CD1c-positive myeloid dendritic cell (primary cell): ENCODE data around the gene CEACAM20.
"Not testable (repeated sequence)": the region's sequence is repeated elsewhere in the genome, so short reads cannot be mapped to it uniquely, and the experiment has no call there.

Source experiments
- DNase-seq: peaks from one replicate; pipeline ENCODE4 v3.0.0-alpha.2; 2016; ENCODE audit errors: extremely low spot score

CEACAM20 gene

DNA sequence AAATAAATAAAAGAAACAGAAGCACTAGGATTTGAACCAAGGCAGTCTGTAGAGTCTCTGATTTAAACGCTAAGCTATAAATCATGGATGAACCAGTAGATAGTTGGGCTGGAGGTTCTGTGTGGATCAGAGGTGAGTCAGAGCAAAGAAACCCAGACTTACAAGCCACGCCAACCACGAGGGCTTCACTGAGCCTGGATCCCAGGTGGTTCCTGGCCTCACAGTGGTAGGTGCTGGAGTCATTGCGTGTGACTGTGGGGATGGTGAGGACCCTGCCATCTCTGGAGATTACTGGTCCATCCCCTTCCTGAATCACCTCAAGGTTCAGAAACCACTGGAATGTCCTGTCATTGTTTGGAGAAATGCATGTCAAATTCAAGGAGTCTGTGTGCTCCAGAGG, 19.3 kb upstream of the CEACAM20 start:
- DNase-seq: no peak

DNA sequence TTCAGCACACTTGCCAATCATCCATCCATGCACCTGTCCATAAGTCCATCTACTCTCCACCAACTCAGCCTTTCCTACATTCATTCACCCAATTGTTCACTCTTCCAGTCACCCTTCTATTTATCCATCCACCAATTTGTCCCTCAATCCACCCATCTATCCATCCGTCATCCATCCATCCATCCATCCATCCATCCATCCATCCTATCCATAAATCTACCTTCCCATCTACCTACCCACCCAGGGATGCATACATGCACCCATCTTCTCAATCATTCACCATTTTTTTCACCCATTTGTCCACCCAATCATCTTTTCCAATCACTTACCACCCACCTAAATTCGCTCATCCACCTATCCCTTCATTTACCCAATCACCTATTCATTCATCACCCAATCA, 14.6 kb upstream of the CEACAM20 start:
- DNase-seq: no peak

DNA sequence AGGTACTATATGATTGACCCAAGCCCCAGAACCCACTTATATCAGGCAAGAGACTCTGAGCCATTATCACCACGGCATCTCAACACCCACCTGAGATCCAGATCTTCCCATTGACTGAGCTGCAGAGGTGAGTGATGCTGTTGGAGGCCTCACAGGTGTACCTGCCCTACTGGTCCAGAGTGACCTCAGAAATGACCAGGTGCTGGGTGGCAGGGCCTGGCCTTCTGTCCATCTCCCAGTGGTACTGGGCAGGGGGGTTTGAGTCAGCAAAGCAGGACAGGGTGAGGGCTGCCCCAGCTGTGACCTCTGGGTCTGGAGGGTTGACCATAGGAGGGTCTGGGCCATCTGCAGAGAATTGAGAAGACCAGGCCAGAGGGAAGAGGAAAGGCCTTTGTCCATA, 13.2 kb upstream of the CEACAM20 start:
- DNase-seq: no peak

DNA sequence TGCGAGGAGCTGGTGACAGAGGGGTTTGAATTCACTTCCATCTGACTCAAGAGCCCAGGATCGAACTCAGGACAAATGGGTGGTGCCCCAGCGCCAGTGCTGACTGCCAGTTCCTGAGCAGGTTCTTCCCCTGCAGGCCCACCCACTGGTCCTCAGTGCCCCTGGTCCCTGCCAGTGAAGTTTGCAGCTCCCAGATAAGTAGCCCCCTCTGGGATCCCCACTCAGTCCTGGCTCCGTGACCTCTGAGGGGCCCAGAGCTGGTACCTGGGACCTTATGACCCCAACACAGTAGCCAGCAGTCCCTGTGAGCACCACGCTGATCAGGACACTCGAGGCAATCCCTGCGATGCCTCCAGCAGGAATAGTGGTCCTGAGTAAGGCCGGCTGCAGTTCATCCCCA, 11.3 kb upstream of the CEACAM20 start:
- no peak for DNase-seq

DNA sequence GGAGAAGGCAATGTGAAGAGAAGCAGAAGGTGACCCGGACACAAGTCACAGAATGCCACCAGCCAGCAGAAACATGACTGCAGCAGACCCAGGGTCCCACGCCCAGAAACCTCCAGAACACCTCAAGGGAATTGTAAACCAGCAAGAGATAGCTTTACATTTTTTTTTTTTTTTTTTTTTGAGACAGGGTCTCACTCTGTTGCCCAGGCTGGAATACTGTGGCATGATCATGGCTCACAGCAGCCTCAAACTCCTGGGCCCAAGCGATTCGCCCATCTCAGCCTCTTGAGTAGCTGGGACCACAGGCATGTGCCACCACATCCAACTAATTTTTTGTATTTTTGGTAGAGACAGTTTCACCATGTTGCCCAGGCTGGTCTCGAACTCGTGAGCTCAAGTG, 10.5 kb upstream of the CEACAM20 start:
- no peak for DNase-seq

DNA sequence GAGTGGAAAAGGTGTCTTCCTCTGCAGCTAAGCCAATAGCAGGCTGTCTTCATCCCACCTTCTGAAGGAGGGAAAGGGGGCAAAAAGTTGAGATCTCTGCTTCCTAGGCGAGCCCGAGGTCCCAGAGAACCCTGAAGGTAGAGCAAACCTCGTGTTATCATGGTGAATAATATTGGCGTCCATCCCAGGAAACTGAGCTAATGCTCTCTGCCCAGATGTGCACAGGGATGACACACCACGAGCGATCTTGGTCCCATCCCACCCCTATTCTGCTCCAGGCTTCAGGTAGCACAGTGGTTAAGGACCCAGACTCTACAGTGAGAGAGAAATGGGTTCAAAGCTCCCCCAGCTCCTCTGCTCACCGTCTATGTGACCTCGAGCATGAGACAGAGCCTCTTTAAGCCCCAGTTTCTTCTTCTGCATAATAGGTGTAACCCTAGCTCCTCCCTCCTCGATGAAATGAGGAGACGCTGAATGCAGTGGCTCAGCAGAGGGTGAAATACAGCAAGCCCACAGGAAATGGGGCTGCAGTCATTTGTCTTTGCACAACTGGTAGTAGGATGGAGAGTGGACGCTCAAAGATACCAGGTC, 9.9 kb upstream of the CEACAM20 start:
- no peak for DNase-seq

DNA sequence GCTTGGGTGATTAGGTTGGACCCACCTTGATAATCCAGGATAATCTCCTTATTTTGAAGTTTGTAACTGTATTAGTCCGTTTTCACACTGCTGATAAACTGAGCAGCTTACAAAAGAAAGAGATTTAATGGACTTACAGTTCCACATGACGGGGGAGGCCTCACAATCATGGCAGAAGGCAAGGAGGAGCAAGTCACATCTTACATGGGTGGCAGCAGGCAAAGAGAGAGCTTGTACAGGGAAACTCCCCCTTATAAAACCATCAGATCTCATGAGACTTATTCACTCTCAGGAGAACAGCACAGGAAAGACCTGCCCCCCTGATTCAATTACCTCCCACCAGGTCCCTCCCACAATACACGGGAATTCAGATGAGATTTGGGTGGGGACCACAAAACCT, 5.9 kb upstream of the CEACAM20 start:
- not testable (repeated sequence) for DNase-seq

DNA sequence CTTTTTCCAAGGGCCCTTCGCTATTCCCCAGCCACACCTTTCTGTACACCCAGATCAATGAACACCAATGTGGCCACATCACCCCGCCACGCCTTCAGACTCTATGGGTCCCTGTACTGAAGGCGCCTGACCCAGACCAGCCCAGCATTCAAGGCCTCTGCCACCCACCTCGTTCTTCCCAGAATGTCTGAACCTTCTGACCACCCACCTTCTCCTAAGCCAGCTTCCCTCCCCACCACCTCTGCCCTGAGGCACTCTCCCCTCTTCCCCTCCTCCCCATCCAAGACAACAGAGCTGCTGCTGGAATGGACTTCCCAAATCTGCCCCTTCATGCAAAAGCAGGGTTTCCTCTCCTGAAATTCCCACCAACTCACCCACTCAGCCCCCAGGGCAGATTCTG, 3.3 kb upstream of the CEACAM20 start:
- no peak for DNase-seq

DNA sequence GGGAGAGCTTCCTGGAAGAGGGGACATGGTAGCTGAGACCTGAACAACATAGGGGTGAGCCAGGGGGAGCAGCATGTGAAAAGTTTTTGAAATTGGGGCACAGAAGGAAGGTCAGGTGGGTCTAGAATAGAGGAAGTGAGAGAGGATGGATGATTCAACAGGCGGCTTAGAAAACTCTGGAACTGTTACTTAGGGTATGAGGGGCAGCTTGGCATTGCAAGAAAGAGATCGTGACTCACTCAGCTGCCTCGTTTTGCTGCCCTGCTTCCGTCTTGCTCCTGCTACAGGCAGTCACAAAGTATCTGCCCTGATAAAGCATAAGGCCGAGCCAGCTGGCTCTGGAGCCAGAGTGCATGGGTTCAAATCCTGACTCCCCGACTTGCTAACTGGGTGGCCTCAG, 1.3 kb upstream of the CEACAM20 start:
- peak; percentile 3 for DNase-seq

DNA sequence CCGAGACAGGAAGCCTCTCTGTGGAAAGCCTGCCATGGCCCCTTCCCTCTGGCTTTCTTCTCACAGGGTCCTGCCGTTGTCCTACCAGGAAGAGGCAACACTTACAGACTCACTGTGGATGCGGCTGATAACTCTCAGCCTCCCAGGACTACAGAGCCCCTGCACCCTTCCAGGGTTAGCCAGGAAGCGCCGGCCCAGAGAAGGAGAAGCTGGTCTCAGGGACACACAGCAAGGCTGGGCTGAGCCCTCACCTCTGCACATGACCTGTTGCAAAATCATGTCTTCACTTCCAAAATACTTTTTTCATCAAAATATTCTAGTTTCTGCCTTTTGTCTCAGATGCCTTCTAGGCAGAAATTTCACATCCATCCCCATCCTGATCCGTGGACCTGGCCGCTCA, 1.9 kb downstream of the CEACAM20 start:
- DNase-seq: no peak

DNA sequence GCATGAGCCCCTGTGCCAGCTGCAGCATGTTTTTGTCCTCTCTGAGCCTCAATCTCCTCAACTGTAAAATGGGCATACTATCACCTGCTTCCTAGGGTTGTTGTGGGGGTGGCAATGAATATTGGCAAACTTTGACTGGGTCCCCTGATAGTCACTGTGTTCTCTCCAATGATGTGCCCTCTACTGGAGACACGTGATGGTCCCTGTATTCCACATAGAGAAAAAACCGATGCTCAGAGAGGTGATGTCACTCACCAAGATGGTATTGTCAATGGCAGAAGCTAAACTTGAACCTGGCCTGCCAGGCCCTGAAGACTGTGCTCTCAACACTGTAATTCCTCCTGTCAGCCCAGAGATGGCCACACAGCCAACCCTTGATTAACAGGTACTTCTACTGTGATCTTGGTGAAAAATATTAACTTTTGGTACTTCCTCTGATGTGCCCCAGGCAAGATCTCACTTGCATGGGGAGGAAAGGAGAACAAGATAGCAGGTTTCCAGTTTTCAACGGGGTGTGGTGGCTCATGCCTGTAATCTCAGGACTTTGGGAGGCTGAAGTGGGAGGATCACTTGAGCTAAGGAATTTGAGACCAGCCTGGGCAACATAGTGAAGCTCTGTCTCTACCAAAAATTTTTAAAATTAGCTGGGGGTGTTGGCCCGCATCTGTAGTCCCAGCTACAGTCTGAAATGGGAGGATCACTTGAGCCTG, 3.6 kb downstream of the CEACAM20 start:
- no peak for DNase-seq

DNA sequence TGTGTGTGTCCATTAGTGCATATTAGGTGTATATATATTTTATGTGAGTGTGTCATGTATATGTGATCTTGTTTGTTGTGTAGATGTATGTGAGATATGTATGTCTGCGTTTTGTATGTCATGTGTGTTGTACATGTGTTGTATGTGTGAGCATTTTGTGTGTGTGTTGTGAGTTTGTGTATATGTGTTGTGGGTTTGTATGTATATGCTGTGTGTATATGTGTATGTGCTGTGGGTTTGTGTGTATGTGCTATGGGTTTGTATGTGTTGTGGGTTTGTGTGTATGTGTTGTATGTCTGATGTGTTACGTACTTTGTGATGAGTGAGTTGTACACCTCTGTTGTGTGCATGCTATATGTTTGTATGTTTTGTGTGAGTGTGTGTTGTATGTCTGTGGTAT, 8.1 kb downstream of the CEACAM20 start:
- DNase-seq: no peak

DNA sequence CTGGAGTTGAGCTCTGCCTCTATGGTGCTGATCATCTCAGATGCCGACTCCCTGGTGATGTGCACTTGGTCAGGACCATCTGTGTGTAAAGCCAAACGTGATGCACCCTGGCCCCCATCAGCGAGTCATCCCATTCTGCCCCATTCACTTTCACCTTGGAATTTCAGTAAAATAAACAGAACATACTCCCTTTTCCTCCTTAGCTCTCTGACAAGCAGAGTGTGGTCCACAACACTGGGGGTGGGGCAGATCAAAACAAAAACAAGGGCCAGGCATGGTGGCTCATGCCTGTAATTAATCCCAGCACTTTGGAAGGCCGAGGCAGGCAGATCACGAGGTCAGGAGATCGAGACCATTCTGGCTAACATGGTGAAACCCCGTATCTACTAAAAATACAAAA, 12.3 kb downstream of the CEACAM20 start:
- DNase-seq: no peak

DNA sequence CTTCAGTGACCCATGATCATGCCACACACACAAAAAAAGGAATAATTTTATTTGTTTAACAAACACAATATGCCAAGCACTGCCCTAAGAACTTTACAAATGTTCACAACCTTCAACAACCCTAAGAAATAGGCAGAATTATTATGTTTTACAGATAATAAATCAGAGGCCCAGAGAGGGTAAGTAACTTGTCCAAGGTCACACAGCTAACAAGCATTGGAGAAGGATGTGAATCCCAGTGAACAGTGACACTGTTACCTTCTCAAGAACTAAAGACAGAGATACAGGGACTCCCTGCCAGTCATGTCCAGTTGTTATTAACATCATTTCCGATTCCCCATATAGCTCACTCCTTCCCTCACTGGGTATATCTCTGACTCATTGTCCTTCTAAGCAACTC, 13.6 kb downstream of the CEACAM20 start:
- DNase-seq: no peak

DNA sequence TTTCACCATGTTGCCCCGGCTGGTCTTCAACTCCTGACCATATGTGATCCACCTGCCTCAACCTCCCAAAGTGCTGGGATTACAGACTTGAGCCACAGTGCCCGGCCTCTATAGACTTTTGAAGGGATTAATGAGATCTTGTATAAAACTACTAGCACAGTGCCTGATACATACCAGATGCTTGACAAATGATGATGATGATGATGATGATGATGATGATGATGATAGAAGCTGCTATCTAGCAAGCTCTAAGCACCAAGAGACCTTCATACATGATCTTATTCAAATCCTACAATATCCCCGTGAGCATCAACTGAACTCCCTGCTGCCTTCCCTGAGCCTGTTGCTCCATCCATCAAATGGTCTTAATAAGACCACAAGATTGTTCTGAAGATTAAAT, 14.4 kb downstream of the CEACAM20 start:
- DNase-seq: no peak

DNA sequence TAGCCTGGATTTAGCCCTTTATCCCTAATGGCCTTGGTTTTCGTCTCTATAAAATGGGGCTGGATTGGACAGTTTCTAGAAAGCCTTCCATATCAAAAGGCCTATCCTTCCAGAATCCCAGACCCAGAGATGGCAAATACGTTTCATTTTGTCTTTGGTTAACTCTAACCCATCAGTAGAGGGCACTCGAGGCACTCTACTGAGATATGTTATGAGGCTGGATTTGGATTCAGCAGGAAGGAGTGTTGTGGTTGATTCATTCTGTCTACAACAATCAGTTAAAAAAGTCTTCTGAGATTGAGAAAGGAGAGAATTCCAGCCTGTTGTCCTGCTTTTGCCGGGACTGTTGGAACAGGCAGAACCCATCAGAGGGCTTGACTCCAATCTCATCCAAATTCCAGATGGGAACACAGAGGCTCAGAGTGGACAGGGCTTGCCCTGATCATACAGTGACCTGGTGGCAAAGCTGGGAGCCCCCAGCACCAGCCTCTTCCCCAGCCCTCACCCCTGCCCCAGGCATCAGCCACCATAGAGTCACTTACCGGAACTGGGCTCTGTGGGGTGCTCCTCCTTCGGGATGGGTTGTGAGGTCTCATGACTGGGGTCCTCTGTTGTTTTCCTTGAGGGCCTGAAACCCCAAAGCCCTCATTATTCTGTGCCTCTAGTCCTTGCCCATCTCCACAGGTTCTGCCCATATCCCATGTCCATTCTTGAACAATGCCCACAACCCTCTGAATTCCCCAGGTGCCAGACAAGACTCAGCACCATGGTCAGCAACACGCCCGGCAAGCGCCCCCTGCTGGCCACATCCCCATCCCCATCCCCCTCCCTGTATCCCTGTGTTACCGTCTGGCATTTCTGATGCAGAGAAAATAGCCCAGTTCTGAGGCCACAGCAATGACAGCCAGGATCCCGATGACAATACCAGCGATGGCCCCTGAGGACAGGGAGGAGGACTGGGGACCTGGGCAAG, 16.9 kb downstream of the CEACAM20 start:
- DNase-seq: peak; percentile 28

DNA sequence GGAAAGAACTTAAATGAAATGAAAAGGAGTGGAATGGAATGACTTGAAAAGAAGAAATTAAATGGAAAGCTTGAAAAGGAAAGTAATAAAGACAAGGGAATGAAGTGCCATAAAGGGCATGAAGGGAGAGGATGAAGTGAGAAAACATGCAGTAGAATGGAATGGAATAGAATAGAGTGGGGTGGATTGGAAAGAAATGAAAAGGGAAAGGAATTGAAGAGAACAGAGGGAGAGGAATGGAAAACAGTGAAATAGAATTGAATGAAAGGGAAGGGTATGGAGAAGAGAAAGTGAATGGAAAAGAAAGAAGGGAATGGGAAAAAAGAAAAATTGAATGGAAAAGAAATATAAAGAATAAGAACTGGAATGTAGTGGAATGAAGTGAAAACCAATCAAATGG, 20.0 kb downstream of the CEACAM20 start:
- DNase-seq: no peak

DNA sequence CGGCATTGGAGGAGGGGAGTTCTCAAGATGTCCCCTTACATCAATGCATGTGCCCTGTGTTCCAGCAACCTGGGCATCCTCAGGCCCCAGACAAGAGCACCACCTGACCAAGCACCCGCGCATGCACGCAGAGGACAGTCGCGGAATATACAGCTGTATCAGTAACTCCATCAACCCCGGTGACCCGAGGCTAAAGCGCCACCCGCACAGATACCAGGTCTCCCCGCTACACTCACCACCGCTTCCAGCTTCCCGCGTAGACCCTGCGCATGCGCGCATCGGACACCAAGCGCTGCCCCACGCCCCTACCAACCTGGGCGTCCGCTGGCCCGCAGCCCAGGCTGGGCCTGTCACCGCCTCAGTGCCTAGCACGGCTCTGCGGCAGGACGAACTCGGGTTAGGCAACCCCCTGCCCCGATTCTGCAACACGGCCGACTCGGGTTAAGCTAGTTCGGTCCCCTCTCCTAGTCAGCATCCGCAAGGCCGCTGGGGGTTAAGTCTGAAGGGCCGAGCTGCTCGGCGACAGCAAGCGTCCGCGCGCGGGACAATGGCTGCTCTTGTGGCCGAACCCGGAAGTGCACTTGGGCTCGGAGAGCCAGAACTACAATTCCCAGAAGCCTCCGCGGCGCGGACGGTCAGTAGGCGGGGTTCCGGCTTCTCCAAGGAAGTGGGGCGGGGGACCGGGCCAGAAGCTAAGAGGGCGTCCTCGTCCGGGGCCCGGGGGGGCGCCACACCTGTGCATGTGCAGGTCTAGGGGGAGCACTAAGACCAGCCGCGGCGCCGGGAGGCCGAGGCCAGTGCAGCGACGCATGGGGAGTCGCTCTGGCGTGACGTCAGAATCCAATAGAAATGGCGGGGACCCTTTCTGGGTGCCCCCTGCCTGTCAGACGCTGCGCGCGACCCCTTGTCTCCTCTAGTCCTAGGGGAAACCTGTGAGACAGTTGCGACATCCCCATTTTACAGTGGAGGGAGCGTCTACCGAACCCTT, 29.2 kb downstream of the CEACAM20 start, which contains the start of gene ZNF180:
Gene ZNF180 (minus strand): TSS at position 561 of the 988 bp plus-strand sequence. CDS start 3,188 bp downstream, outside the sequence.
- DNase-seq: peak; percentile 97

DNA sequence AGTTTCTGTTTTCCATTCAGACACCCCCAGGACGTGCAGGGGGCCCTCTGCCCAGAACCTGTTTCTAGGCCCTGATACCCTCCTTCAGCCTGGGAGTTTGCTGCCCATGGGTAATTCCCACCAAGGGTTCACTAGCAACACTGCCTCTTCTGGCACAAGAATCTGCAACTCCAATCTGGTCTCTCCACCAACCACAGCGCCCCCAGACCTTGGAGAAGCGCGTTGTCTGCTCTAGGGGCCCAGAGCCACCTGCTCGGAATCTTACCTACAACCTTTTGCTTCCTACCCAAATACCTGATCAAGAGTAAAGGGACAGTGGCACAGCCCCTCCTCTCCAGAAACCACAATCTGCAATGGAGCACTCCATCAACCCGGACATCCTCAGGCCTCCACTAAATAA, 29.9 kb downstream of the CEACAM20 start:
- no peak for DNase-seq

DNA sequence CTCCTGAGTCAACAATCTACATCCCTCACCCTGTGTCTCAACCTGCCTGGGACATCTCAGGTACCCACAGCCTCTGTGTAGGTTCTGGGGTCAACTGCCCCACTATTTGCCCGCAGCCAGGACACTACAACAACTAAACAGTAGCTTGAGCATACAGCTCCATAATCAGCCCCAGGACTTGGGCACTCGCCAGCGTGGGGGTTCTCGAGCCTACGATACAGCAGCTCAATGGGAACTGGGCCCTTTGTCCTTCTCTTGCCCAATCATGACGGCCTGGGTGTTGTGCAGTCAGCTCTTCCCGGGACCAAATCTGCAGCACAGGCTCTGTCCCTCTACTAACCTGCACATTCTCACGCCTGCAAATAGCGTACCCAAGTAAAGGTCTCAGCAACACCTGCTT, 30.5 kb downstream of the CEACAM20 start:
- DNase-seq: no peak

DNA sequence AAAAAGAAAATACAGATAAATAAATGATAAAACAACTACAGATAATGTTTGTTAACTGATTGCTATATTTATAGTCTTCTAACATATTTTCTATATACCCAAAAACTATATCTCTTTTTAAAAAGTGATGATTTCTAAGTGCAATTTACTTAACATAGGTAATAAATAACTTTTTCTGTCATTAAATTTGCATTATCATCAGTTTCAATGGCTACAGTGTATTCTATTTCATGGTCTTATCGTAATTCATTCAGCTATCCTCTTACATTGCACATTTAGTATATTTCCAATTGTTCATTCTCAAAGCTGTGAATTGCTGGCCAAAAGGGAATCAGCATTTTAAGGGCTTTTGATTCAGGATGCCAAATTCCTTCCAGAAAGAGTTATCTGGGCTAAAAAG, 32.8 kb downstream of the CEACAM20 start:
- no peak for DNase-seq
